Measurements from ENCODE around the gene GPR37L1.

Gene GPR37L1

DNA sequence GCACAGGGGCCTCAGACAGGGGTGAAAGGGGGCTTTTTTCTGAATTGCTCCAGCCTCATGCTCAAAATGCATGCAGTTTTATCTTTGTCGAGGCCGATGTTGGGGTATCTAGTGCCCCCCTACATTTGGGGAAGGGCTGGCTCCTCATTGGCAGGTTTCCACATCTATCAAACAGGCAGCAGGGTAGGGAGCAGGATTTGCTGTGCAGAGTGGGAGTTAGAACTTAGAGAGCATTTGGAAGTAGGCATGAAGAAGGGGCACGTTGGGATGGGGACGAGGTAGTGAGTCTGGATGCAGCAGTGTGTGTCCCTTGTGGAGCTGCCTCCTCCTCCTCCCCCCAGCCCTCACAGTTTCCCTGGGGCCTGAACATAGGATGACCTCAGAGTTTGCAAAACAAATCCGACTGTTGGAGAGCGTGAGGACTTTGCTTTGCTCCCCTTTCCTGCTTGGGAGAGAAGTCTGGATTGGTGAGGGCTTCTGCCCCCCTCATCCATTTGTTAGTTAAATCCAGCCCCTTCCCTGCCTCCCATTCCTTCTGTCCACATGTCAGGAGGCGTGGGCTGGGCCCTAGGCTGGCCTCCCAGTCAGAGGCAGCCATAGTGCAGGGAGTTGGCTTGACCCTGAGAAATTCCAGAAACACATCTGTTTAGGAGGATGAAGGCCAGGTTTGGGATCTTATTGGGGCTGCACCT lies 36.9 kb upstream of the GPR37L1 start:
- H3K27ac ChIP-seq: no peak overlapping the region
- no peak overlapping the region for H3K9ac ChIP-seq
- no peak overlapping the region for H3K4me2 ChIP-seq
- no peak overlapping the region for H3K4me3 ChIP-seq (IDR thresholded peaks at IDR 0.05; ENCODE audit: insufficient read depth, low read depth, low read length)
- no peaks in the 10 kb centered on the region for H3K36me3 ChIP-seq (ENCODE audit: insufficient read depth)
- no peaks in the 10 kb centered on the region for H4K20me1 ChIP-seq (ENCODE audit: insufficient read depth)
- H2AFZ ChIP-seq (ENCODE audit: low read depth): no peak overlapping the region
- H3K4me1 ChIP-seq (ENCODE audit: low read depth, poor library complexity, severe bottlenecking): no peaks in the 10 kb centered on the region
- H3K27me3 ChIP-seq (ENCODE audit: insufficient read depth, low read depth): no peaks in the 10 kb centered on the region
- TF ChIP-seq, protein P1, sequence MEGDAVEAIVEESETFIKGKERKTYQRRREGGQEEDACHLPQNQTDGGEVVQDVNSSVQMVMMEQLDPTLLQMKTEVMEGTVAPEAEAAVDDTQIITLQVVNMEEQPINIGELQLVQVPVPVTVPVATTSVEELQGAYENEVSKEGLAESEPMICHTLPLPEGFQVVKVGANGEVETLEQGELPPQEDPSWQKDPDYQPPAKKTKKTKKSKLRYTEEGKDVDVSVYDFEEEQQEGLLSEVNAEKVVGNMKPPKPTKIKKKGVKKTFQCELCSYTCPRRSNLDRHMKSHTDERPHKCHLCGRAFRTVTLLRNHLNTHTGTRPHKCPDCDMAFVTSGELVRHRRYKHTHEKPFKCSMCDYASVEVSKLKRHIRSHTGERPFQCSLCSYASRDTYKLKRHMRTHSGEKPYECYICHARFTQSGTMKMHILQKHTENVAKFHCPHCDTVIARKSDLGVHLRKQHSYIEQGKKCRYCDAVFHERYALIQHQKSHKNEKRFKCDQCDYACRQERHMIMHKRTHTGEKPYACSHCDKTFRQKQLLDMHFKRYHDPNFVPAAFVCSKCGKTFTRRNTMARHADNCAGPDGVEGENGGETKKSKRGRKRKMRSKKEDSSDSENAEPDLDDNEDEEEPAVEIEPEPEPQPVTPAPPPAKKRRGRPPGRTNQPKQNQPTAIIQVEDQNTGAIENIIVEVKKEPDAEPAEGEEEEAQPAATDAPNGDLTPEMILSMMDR (conservative IDR thresholded peaks at IDR 0.05; ENCODE audit: low read depth, low read length): no peak
- H3K79me2 ChIP-seq (ENCODE audit: insufficient read depth, low read depth): no peaks in the 10 kb centered on the region

DNA sequence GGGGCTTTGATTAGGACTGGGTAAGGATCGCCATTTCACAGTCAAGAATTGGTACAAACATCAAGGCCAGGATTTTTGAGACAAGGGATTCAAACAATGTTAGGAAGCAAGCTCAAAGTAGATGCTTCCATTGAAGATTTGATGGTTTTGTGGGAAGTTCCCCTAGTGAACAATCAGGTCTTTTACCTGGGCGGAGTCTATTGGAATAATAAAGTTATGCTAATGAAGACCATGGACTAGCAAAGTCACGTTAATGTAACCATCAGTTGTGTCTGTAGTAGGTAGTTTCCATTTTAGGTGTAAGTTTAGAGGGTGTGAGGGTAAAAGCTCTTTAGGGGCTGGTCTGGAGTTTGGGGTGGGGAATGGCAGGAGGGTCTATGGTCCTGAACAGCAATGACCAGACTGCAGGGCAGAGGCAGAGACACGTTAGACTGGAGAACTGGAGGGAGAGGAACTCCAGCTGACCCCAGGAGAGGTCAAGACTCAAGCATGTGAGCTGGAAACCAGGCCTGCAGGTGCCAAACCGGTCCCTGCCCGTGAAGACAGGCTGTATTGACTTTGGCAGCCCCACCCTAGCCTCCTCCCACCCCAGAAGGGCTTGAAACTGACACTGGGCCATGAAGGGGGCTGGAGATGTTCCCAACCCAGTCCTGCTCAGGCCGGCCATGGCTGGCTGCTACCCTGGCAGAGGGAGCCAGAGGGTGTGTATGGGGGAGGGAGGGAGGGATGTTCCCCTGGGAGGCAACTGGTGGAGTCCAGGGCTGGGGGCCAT lies 36.0 kb upstream of the GPR37L1 start:
- TF ChIP-seq, protein P1 (conservative IDR thresholded peaks at IDR 0.05; ENCODE audit: low read depth, low read length): no peak
- Histone ChIP-seq H3K4me1 (ENCODE audit: low read depth, poor library complexity, severe bottlenecking) (no peaks in the 10 kb centered on the region), H3K4me3 (IDR thresholded peaks at IDR 0.05; ENCODE audit: insufficient read depth, low read depth, low read length) (no peak overlapping the region), H3K9ac (no peak overlapping the region), H3K27ac (no peak overlapping the region), H3K4me2 (no peak overlapping the region), H4K20me1 (ENCODE audit: insufficient read depth) (no peaks in the 10 kb centered on the region), H3K36me3 (ENCODE audit: insufficient read depth) (no peaks in the 10 kb centered on the region), H2AFZ (ENCODE audit: low read depth) (no peak overlapping the region), H3K27me3 (ENCODE audit: insufficient read depth, low read depth) (no peaks in the 10 kb centered on the region), H3K79me2 (ENCODE audit: insufficient read depth, low read depth) (no peaks in the 10 kb centered on the region)

DNA sequence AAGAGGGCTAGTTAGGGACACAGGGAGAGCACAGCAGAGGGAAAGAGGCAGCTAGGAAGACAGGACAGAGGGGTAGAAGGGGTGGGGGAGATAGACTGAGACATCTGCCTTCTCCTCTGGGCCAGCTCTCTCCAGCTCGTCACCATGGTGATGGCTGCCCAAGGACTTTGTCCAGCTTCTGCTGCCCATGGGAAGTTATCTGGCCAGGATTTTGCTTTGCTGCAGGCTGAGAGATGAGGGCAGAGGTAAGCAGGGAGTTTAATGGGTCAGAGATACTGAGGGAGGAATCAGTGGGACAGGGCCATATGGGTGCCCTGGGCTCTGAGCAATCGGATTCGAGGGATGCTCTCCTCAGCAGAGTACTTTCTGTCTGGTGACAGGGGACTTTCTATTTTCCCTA lies 34.5 kb upstream of the GPR37L1 start:
- Histone ChIP-seq H3K79me2 (ENCODE audit: insufficient read depth, low read depth) (no peaks in the 10 kb centered on the region), H2AFZ (ENCODE audit: low read depth) (no peak overlapping the region), H3K36me3 (ENCODE audit: insufficient read depth) (no peaks in the 10 kb centered on the region), H4K20me1 (ENCODE audit: insufficient read depth) (no peaks in the 10 kb centered on the region), H3K9ac (no peak overlapping the region), H3K27ac (no peak overlapping the region), H3K4me3 (IDR thresholded peaks at IDR 0.05; ENCODE audit: insufficient read depth, low read depth, low read length) (no peak overlapping the region), H3K27me3 (ENCODE audit: insufficient read depth, low read depth) (no peaks in the 10 kb centered on the region), H3K4me1 (ENCODE audit: low read depth, poor library complexity, severe bottlenecking) (no peaks in the 10 kb centered on the region), H3K4me2 (no peak overlapping the region)
- TF ChIP-seq, protein P1 (conservative IDR thresholded peaks at IDR 0.05; ENCODE audit: low read depth, low read length): no peak

DNA sequence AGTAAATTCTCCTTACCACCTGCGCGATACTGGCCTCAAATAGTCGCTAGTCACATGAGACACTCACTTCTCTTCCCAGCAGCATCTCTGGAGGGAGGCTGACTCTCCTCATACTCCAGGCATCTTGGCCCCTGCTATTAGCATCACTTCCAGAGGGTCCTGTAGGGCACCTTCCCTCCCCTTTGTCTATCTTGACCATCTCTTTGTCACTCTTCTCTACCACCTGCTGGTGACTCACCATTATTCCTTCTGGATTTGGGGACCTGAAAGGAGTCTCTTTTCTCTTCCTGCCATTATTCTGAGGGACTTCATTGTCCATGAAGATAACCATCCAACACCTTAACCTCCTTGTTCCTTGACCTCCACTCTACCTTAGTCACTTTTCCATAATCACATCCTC lies 31.7 kb upstream of the GPR37L1 start:
- Histone ChIP-seq H3K4me2 (no peak overlapping the region), H3K79me2 (ENCODE audit: insufficient read depth, low read depth) (no peaks in the 10 kb centered on the region), H4K20me1 (ENCODE audit: insufficient read depth) (no peaks in the 10 kb centered on the region), H2AFZ (ENCODE audit: low read depth) (no peak overlapping the region), H3K9ac (no peak overlapping the region), H3K4me3 (IDR thresholded peaks at IDR 0.05; ENCODE audit: insufficient read depth, low read depth, low read length) (no peak overlapping the region), H3K4me1 (ENCODE audit: low read depth, poor library complexity, severe bottlenecking) (no peaks in the 10 kb centered on the region), H3K27ac (no peak overlapping the region), H3K36me3 (ENCODE audit: insufficient read depth) (no peaks in the 10 kb centered on the region), H3K27me3 (ENCODE audit: insufficient read depth, low read depth) (no peaks in the 10 kb centered on the region)
- TF ChIP-seq, protein P1 (conservative IDR thresholded peaks at IDR 0.05; ENCODE audit: low read depth, low read length): no peak

Measured in KMS-11 (cell line).